T-cell (primary cell): ENCODE measurements around the gene SLC2A5. TPM values are rescaled to one million over a fixed set of nuclear protein-coding genes. Genes with fewer than 3 reads are reported as not detected.

Experiments
- ATAC-seq, 4 experiments: fragments of 200-7000 bp in 3 of 4; fragments of 150-1000 bp in 1 of 4; cut with Tn5 transposase; replicated peaks in 1 of 4; 1 replicate in 3 of 4; 2 replicates in 1 of 4; pipeline ENCODE4 v1.10.0; 2021; ENCODE audit warnings: moderate library complexity in 3 of 4, mild to moderate bottlenecking in 2 of 4, moderate number of reproducible peaks in 1 of 4
- CTCF ChIA-PET, 2 donors: fragments of 300-600 bp; sonication (Branson Sonifier 250); formaldehyde crosslinking; loops; one replicate each; lab custom pipeline; 2022; ENCODE audit warnings: antibody characterized with exemption in 2 of 2; lab: Charles Lee
- POLR2A ChIA-PET, 2 donors: fragments of 300-600 bp; sonication (Branson Sonifier 250); formaldehyde crosslinking; loops; one replicate each; lab custom pipeline; 2022; ENCODE audit warnings: antibody characterized with exemption in 2 of 2; lab: Charles Lee
- DNase-seq, 35 experiments: peaks; one replicate each; pipeline versions ENCODE4 v3.0.0 to v3.0.0-alpha.2; 2013 to 2023
- H3K27ac ChIP-seq: one replicate; pipeline ENCODE4 v1.5.1; 2013; ENCODE audit warnings: low read length
- H3K27me3 ChIP-seq, 2 experiments: replicated peaks in 1 of 2; 1 replicate in 1 of 2; 2 replicates in 1 of 2; pipeline versions ENCODE4 v1.6.1 to v1.7.0; 2013; ENCODE audit warnings: low read length in 1 of 2, mixed read lengths in 1 of 2; ENCODE audit not compliant: control insufficient read depth in 2 of 2, insufficient read depth in 2 of 2; ENCODE audit errors: extremely low read depth in 1 of 2
- H3K36me3 ChIP-seq, 2 donors: 1 replicate in 1 of 2; 2 replicates in 1 of 2; pipeline versions ENCODE4 v1.6.1 to v1.7.0; 2013; ENCODE audit warnings: low read length in 1 of 2; ENCODE audit not compliant: control insufficient read depth in 2 of 2, insufficient read depth in 1 of 2; ENCODE audit errors: extremely low read depth in 1 of 2
- H3K4me1 ChIP-seq, 2 experiments: 1 replicate in 1 of 2; 2 replicates in 1 of 2; pipeline versions ENCODE4 v1.6.1 to v1.7.0; 2013; ENCODE audit warnings: low read length in 2 of 2, mixed read lengths in 1 of 2; ENCODE audit not compliant: insufficient read depth in 2 of 2, control insufficient read depth in 1 of 2; ENCODE audit errors: extremely low read depth in 1 of 2
- H3K4me3 ChIP-seq, 2 donors: 1 replicate in 1 of 2; 2 replicates in 1 of 2; pipeline versions ENCODE4 v1.5.1 to v1.7.0; 2013; ENCODE audit warnings: mild to moderate bottlenecking in 2 of 2, low read length in 1 of 2, moderate library complexity in 1 of 2; ENCODE audit not compliant: control insufficient read depth in 1 of 2; ENCODE audit errors: extremely low read depth in 1 of 2
- H3K9me3 ChIP-seq: 2 replicates; pipeline ENCODE4 v1.7.0; 2013
- H3K27ac Mint-ChIP-seq, 2 donors: one replicate each; pipeline ENCODE4 v1.8.0; 2020 to 2021; ENCODE audit warnings: mild to moderate bottlenecking in 2 of 2, mixed read lengths in 2 of 2
- H3K27me3 Mint-ChIP-seq, 2 donors: one replicate each; pipeline ENCODE4 v1.8.0; 2021 to 2022; ENCODE audit warnings: mixed read lengths in 2 of 2
- H3K36me3 Mint-ChIP-seq: one replicate; pipeline ENCODE4 v1.8.0; 2021; ENCODE audit warnings: mixed read lengths
- H3K4me1 Mint-ChIP-seq, 3 donors: one replicate each; pipeline ENCODE4 v1.8.0; 2020 to 2022; ENCODE audit warnings: mixed read lengths in 3 of 3, mild to moderate bottlenecking in 1 of 3
- H3K4me3 Mint-ChIP-seq, 3 donors: one replicate each; pipeline ENCODE4 v1.8.0; 2020 to 2022; ENCODE audit warnings: mild to moderate bottlenecking in 3 of 3, mixed read lengths in 3 of 3, moderate library complexity in 3 of 3
- H3K9me3 Mint-ChIP-seq, 3 donors: one replicate each; pipeline ENCODE4 v1.8.0; 2020 to 2022; ENCODE audit warnings: mixed read lengths in 3 of 3
- WGBS: methylation state at CpG from one replicate; pipeline ENCODE4 v1.1.5; 2013; ENCODE audit warnings: missing lambda C conversion rate; ENCODE audit not compliant: insufficient coverage; 5-methylcytosine and 5-hydroxymethylcytosine counted together
- total RNA-seq, 35 experiments: library from RNA in 6 of 35; stranded (reverse) in 6 of 35; fragments of 120-200 nt in 1 of 35; gene quantifications; one replicate each; pipeline versions ENCODE4 v1.2.1 to v1.2.4 and lab custom pipeline; 2013 to 2026

The SLC2A5 gene
- total RNA-seq, 5 donors from 2014 or later (not counting 1 experiment from before 2014, with no cell fraction given), result 0.32 to 1.5 (median 0.86) TPM

- no peaks in the 10 kb centered on the region for H3K9me3 ChIP-seq
- Mint-ChIP-seq H3K4me1 (no peaks in the 10 kb centered on the region), H3K27me3 (peaks cover 5 to 7% of the 10 kb centered on the region in 2 donors), H3K36me3 (no peaks in the 10 kb centered on the region), H3K9me3 (no peaks in the 10 kb centered on the region), H3K4me3 (no peak overlapping the region), H3K27ac (no peak overlapping the region)
- H3K36me3 ChIP-seq, result no peaks in the 10 kb centered on the region
- peaks cover 0 to 6% of the 10 kb centered on the region in 2 experiments for H3K27me3 ChIP-seq
- H3K27ac ChIP-seq, result no peak overlapping the region
- WGBS, result 60% methylated on average over 1 of the region's 7 CpGs
- ChIA-PET CTCF (no interaction called here), POLR2A (no interaction called here)
- no peaks in the 10 kb centered on the region for H3K4me1 ChIP-seq
- no peak for DNase-seq
- no peak for ATAC-seq
- no peak overlapping the region for H3K4me3 ChIP-seq
These were observed 20.9 kb downstream of the SLC2A5 start for GRCh38 chr1:9048551-9048950.

- no peak overlapping the region for H3K27ac Mint-ChIP-seq
- Histone ChIP-seq H3K4me3 (no peak overlapping the region), H3K27ac (no peak overlapping the region), H3K4me1 (no peaks in the 10 kb centered on the region), H3K9me3 (no peaks in the 10 kb centered on the region), H3K36me3 (no peaks in the 10 kb centered on the region), H3K27me3 (peaks cover 0 to 6% of the 10 kb centered on the region in 2 experiments)
- POLR2A ChIA-PET, result no interaction called here
- no peaks in the 10 kb centered on the region for H3K9me3 Mint-ChIP-seq
- no peak for DNase-seq
- H3K27me3 Mint-ChIP-seq, result peaks cover 5 to 7% of the 10 kb centered on the region in 2 donors
- no CpG with 5 or more reads among the region's 2 CpGs for WGBS
- no peaks in the 10 kb centered on the region for H3K36me3 Mint-ChIP-seq
- ATAC-seq, result no peak
- H3K4me3 Mint-ChIP-seq, result no peak overlapping the region
- CTCF ChIA-PET, result no interaction called here
- H3K4me1 Mint-ChIP-seq, result no peaks in the 10 kb centered on the region
These were observed 22.4 kb downstream of the SLC2A5 start for GRCh38 chr1:9047019-9047418.

- Histone ChIP-seq H3K4me3 (no peak overlapping the region), H3K9me3 (no peaks in the 10 kb centered on the region), H3K27me3 (peaks cover 0 to 6% of the 10 kb centered on the region in 2 experiments), H3K4me1 (no peaks in the 10 kb centered on the region), H3K36me3 (no peaks in the 10 kb centered on the region), H3K27ac (no peak overlapping the region)
- Mint-ChIP-seq H3K9me3 (no peaks in the 10 kb centered on the region), H3K27ac (no peak overlapping the region), H3K27me3 (peaks cover 5 to 7% of the 10 kb centered on the region in 2 donors), H3K36me3 (no peaks in the 10 kb centered on the region), H3K4me1 (no peaks in the 10 kb centered on the region), H3K4me3 (no peak overlapping the region)
- CTCF ChIA-PET, result interaction anchor here in 1 of 2 donors (0.6 to 0.7 kb wide), 2 partner anchors 109 to 294 kb away, joined by 3 to 6 read pairs; no protein-coding TSS in a partner anchor
- WGBS, result 60% methylated on average over 1 of the region's 7 CpGs
- POLR2A ChIA-PET, result no interaction called here
- ATAC-seq (no peak), DNase-seq (no peak)
These were observed 23.4 kb downstream of the SLC2A5 start for GRCh38 chr1:9045861-9046510.

- H3K4me1 Mint-ChIP-seq, result no peaks in the 10 kb centered on the region
- H3K9me3 Mint-ChIP-seq, result no peaks in the 10 kb centered on the region
- Histone ChIP-seq H3K4me3 (no peak overlapping the region), H3K9me3 (no peaks in the 10 kb centered on the region), H3K27ac (no peak overlapping the region), H3K27me3 (peaks cover 0 to 3% of the 10 kb centered on the region in 2 experiments), H3K4me1 (no peaks in the 10 kb centered on the region), H3K36me3 (no peaks in the 10 kb centered on the region)
- peaks cover 5 to 7% of the 10 kb centered on the region in 2 donors for H3K27me3 Mint-ChIP-seq
- ATAC-seq (no peak), DNase-seq (no peak)
- H3K27ac Mint-ChIP-seq, result no peak overlapping the region
- WGBS, result 94% methylated on average over 3 of the region's 4 CpGs
- POLR2A ChIA-PET, result no interaction called here
- H3K36me3 Mint-ChIP-seq, result no peaks in the 10 kb centered on the region
- CTCF ChIA-PET, result no interaction called here
- no peak overlapping the region for H3K4me3 Mint-ChIP-seq
These were observed 25.2 kb downstream of the SLC2A5 start for GRCh38 chr1:9044236-9044635.

GRCh38 chr1:9042272-9042671 is 27.2 kb downstream of the SLC2A5 start:
- Histone ChIP-seq H3K4me3 (no peak overlapping the region), H3K9me3 (no peaks in the 10 kb centered on the region), H3K4me1 (no peaks in the 10 kb centered on the region), H3K27me3 (peaks cover 0 to 10% of the 10 kb centered on the region in 2 experiments), H3K36me3 (no peaks in the 10 kb centered on the region), H3K27ac (no peak overlapping the region)
- Mint-ChIP-seq H3K27ac (no peak overlapping the region), H3K4me3 (no peak overlapping the region), H3K9me3 (no peaks in the 10 kb centered on the region), H3K36me3 (no peaks in the 10 kb centered on the region), H3K27me3 (peaks cover 5 to 7% of the 10 kb centered on the region in 2 donors), H3K4me1 (peaks cover 0 to 3% (median 0%) of the 10 kb centered on the region in 3 donors)
- ChIA-PET POLR2A (no interaction called here), CTCF (no interaction called here)
- DNase-seq (no peak), ATAC-seq (no peak)
- 80% methylated on average over 5 of the region's 5 CpGs for WGBS

GRCh38 chr1:9041116-9041779 is 28.2 kb downstream of the SLC2A5 start:
- H3K9me3 Mint-ChIP-seq, result no peaks in the 10 kb centered on the region
- no peaks in the 10 kb centered on the region for H3K36me3 Mint-ChIP-seq
- Histone ChIP-seq H3K9me3 (no peaks in the 10 kb centered on the region), H3K27ac (no peak overlapping the region), H3K4me3 (no peak overlapping the region), H3K36me3 (no peaks in the 10 kb centered on the region), H3K27me3 (peaks cover 0 to 10% of the 10 kb centered on the region in 2 experiments), H3K4me1 (no peaks in the 10 kb centered on the region)
- no peak overlapping the region for H3K4me3 Mint-ChIP-seq
- H3K27ac Mint-ChIP-seq, result no peak overlapping the region
- peaks cover 0 to 4% (median 0%) of the 10 kb centered on the region in 3 donors for H3K4me1 Mint-ChIP-seq
- DNase-seq (no peak), ATAC-seq (no peak)
- peaks cover 5 to 7% of the 10 kb centered on the region in 2 donors for H3K27me3 Mint-ChIP-seq
- POLR2A ChIA-PET, result interaction anchor here in 1 of 2 donors (0.5 kb wide), 1 partner anchor 18 kb away, joined by 8 read pairs; no protein-coding TSS in a partner anchor
- WGBS, result 77% methylated on average over 10 of the region's 14 CpGs
- CTCF ChIA-PET, result no interaction called here
